HL-60 (cell line): Measurements from ENCODE around the gene OTOF.
A peak's percentile ranks its signal among the peaks of the same experiment; 100 is the strongest.

ENCODE experiments used
- DNase-seq, 2 experiments: peaks; one replicate each; pipeline ENCODE4 v3.0.0-alpha.2; 2010 to 2020; ENCODE audit warnings: low read depth in 1 of 2, low spot score in 1 of 2
- H3K27ac ChIP-seq: fragments of 250-450 bp; sonication (Bioruptor Pico); replicated peaks from 2 replicates; pipeline ENCODE4 v1.5.1; 2020; ENCODE audit warnings: mild to moderate bottlenecking, moderate library complexity
- H3K27me3 ChIP-seq: fragments of 250-450 bp; sonication (Bioruptor Pico); 2 replicates; pipeline ENCODE4 v1.5.1; 2021; ENCODE audit warnings: mild to moderate bottlenecking, moderate library complexity; ENCODE audit not compliant: insufficient read depth, poor library complexity, severe bottlenecking
- H3K4me3 ChIP-seq: replicated peaks from 2 replicates; pipeline ENCODE4 v1.5.1; 2011; ENCODE audit warnings: mild to moderate bottlenecking, control low read depth, low read length; ENCODE audit not compliant: insufficient read depth
- GABPA ChIP-seq: IDR thresholded peaks from 2 replicates; pipeline ENCODE4 v1.6.1; 2012; ENCODE audit warnings: low read depth
- POLR2AphosphoS5 ChIP-seq: IDR thresholded peaks from 2 replicates; pipeline ENCODE4 v1.6.1; 2012; ENCODE audit warnings: low read depth
- REST ChIP-seq: IDR thresholded peaks from 2 replicates; pipeline ENCODE4 v1.6.1; 2012; ENCODE audit warnings: low read depth; ENCODE audit not compliant: insufficient replicate concordance
- SPI1 ChIP-seq: IDR thresholded peaks from 2 replicates; pipeline ENCODE4 v1.6.1; 2012; ENCODE audit warnings: low read depth, mild to moderate bottlenecking, borderline replicate concordance
- TF ChIP-seq, protein P1 (sequence below): IDR thresholded peaks from one replicate; pipeline ENCODE4 v1.5.1; 2011; ENCODE audit warnings: low read length, control low read depth, inconsistent platforms; ENCODE audit not compliant: insufficient read depth

Gene OTOF

GRCh38 chr2:26454561-26455001 lies 23.3 kb downstream of the OTOF start:
- TF ChIP-seq REST (no peak), POLR2AphosphoS5 (no peak), SPI1 (no peak), GABPA (no peak)
- TF ChIP-seq, protein P1, sequence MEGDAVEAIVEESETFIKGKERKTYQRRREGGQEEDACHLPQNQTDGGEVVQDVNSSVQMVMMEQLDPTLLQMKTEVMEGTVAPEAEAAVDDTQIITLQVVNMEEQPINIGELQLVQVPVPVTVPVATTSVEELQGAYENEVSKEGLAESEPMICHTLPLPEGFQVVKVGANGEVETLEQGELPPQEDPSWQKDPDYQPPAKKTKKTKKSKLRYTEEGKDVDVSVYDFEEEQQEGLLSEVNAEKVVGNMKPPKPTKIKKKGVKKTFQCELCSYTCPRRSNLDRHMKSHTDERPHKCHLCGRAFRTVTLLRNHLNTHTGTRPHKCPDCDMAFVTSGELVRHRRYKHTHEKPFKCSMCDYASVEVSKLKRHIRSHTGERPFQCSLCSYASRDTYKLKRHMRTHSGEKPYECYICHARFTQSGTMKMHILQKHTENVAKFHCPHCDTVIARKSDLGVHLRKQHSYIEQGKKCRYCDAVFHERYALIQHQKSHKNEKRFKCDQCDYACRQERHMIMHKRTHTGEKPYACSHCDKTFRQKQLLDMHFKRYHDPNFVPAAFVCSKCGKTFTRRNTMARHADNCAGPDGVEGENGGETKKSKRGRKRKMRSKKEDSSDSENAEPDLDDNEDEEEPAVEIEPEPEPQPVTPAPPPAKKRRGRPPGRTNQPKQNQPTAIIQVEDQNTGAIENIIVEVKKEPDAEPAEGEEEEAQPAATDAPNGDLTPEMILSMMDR = no peak
- Histone ChIP-seq H3K4me3 (no peak overlapping the region), H3K27me3 (no peaks in the 10 kb centered on the region), H3K27ac (peak overlapping the region; percentile 58; the same call in 1 of the 2 replicates)
- DNase-seq = no peak

GRCh38 chr2:26453421-26454329 lies 24.2 kb downstream of the OTOF start:
- TF ChIP-seq GABPA (no peak), REST (no peak), SPI1 (no peak), POLR2AphosphoS5 (no peak)
- TF ChIP-seq, protein P1 = no peak
- H3K4me3 ChIP-seq = no peak overlapping the region
- H3K27me3 ChIP-seq = no peaks in the 10 kb centered on the region
- no peak overlapping the region for H3K27ac ChIP-seq
- no peak for DNase-seq

GRCh38 chr2:26451700-26452099 lies 26.2 kb downstream of the OTOF start:
- H3K4me3 ChIP-seq = no peak overlapping the region
- H3K27me3 ChIP-seq = no peaks in the 10 kb centered on the region
- TF ChIP-seq, protein P1 = no peak
- TF ChIP-seq GABPA = no peak
- TF ChIP-seq REST = no peak
- TF ChIP-seq SPI1 = no peak
- no peak for TF ChIP-seq POLR2AphosphoS5
- no peak overlapping the region for H3K27ac ChIP-seq
- no peak for DNase-seq
